OCI-LY3 (cell line): Measurements from ENCODE around the gene CARNS1.

Experiments used
- H2AFZ ChIP-seq: fragments of 200-600, 300-600 bp; shearing (Covaris generic); 2 replicates; pipeline ENCODE4 v1.6.0; 2014; ENCODE audit warnings: antibody characterized with exemption, low read depth, low read length
- H3K27ac ChIP-seq: fragments of 200-600, 300-600 bp; sonication (generic); 2 replicates; pipeline ENCODE4 v1.5.1; 2014; ENCODE audit warnings: mild to moderate bottlenecking, low read length, moderate library complexity, mixed read lengths
- H3K27me3 ChIP-seq: fragments of 200-600, 300-600 bp; sonication (generic); 2 replicates; pipeline ENCODE4 v1.6.1; 2014; ENCODE audit warnings: low read depth, low read length, mixed read lengths
- H3K36me3 ChIP-seq: fragments of 200-600, 300-600 bp; sonication (generic); replicated peaks from 2 replicates; pipeline ENCODE3; 2014; ENCODE audit warnings: low read depth, low read length, mixed read lengths
- H3K4me1 ChIP-seq: fragments of 300-600, 200-600 bp; sonication (generic); 2 replicates; pipeline ENCODE4 v1.6.1; 2014; ENCODE audit warnings: low read length, mixed read lengths
- H3K4me2 ChIP-seq: fragments of 200-600, 300-600 bp; sonication (generic); 2 replicates; pipeline ENCODE4 v1.6.1; 2014; ENCODE audit warnings: low read length, mixed read lengths
- H3K4me3 ChIP-seq: fragments of 300-600, 200-600 bp; sonication (generic); 2 replicates; pipeline ENCODE4 v1.5.1; 2014; ENCODE audit warnings: antibody characterized with exemption, mild to moderate bottlenecking, low read length, moderate library complexity
- H3K79me2 ChIP-seq: fragments of 300-600, 200-600 bp; shearing (Covaris generic); 2 replicates; pipeline ENCODE4 v1.6.1; 2014; ENCODE audit warnings: mild to moderate bottlenecking, low read length, mixed read lengths
- H3K9ac ChIP-seq: fragments of 300-600, 200-600 bp; shearing (Covaris generic); 2 replicates; pipeline ENCODE4 v1.6.0; 2014; ENCODE audit warnings: mild to moderate bottlenecking, low read length, moderate library complexity
- H3K9me3 ChIP-seq: fragments of 200-600, 300-600 bp; shearing (Covaris generic); 2 replicates; pipeline ENCODE4 v1.6.1; 2014; ENCODE audit warnings: low read length, mixed read lengths; ENCODE audit not compliant: insufficient read depth
- H4K20me1 ChIP-seq: fragments of 200-600, 300-600 bp; sonication (generic); 2 replicates; pipeline ENCODE4 v1.6.1; 2016; ENCODE audit warnings: low read length, mixed read lengths; ENCODE audit not compliant: insufficient read depth
- CTCF ChIP-seq: fragments of 200-600, 300-600 bp; sonication (generic); IDR thresholded peaks from 2 replicates; pipeline ENCODE4 v1.5.1; 2014; ENCODE audit warnings: antibody characterized with exemption, low read length, low read depth
- EZH2phosphoT487 ChIP-seq: fragments of 200-600 bp; shearing (Covaris generic); IDR thresholded peaks from 2 replicates; pipeline ENCODE4 v1.6.1; 2018; ENCODE audit warnings: antibody characterized with exemption, mixed run types, low read depth

CARNS1 gene

GRCh38 chr11:67404515-67405195, 10.8 kb upstream of the CARNS1 start:
- H3K9me3 ChIP-seq, result no peaks in the 10 kb centered on the region
- H3K9ac ChIP-seq, result peak overlapping the region; percentile 84
- H3K4me3 ChIP-seq, result peak overlapping the region; percentile 80
- peak overlapping the region; percentile 98 for H3K4me2 ChIP-seq
- H3K36me3 ChIP-seq, result peaks cover 9% of the 10 kb centered on the region
- H3K27ac ChIP-seq, result peak overlapping the region; percentile 57
- H3K4me1 ChIP-seq, result peaks cover 50% of the 10 kb centered on the region
- H3K79me2 ChIP-seq, result peaks cover 16% of the 10 kb centered on the region
- H4K20me1 ChIP-seq, result peaks cover 8% of the 10 kb centered on the region; the same call in 1 of the 2 replicates
- no peaks in the 10 kb centered on the region for H3K27me3 ChIP-seq
- TF ChIP-seq EZH2phosphoT487, result no peak
- TF ChIP-seq CTCF, result no peak
- no peak overlapping the region for H2AFZ ChIP-seq

GRCh38 chr11:67405196-67405567, 10.3 kb upstream of the CARNS1 start:
- H3K27ac ChIP-seq, result no peak overlapping the region
- H3K27me3 ChIP-seq, result no peaks in the 10 kb centered on the region
- no peak for TF ChIP-seq CTCF
- no peak for TF ChIP-seq EZH2phosphoT487
- peaks cover 54% of the 10 kb centered on the region for H3K4me1 ChIP-seq
- H3K79me2 ChIP-seq, result peaks cover 13% of the 10 kb centered on the region
- no peak overlapping the region for H3K9ac ChIP-seq
- no peaks in the 10 kb centered on the region for H3K9me3 ChIP-seq
- H2AFZ ChIP-seq, result no peak overlapping the region
- H3K36me3 ChIP-seq, result peaks cover 7% of the 10 kb centered on the region
- peaks cover 7% of the 10 kb centered on the region; the same call in 1 of the 2 replicates for H4K20me1 ChIP-seq
- H3K4me2 ChIP-seq, result peak overlapping the region; percentile 98
- H3K4me3 ChIP-seq, result no peak overlapping the region

GRCh38 chr11:67405688-67406339, 9.7 kb upstream of the CARNS1 start:
- Histone ChIP-seq H2AFZ (no peak overlapping the region), H3K9me3 (no peaks in the 10 kb centered on the region), H3K27ac (no peak overlapping the region), H4K20me1 (peaks cover 1% of the 10 kb centered on the region; the same call in 1 of the 2 replicates), H3K4me3 (no peak overlapping the region), H3K4me2 (no peak overlapping the region), H3K36me3 (peaks cover under 1% of the 10 kb centered on the region), H3K9ac (no peak overlapping the region), H3K79me2 (peaks cover 7% of the 10 kb centered on the region), H3K27me3 (no peaks in the 10 kb centered on the region), H3K4me1 (peaks cover 49% of the 10 kb centered on the region)
- no peak for TF ChIP-seq CTCF
- no peak for TF ChIP-seq EZH2phosphoT487

GRCh38 chr11:67406420-67406968, 9.0 kb upstream of the CARNS1 start:
- Histone ChIP-seq H3K27me3 (peaks cover 3% of the 10 kb centered on the region; the same call in 1 of the 2 replicates), H3K79me2 (no peaks in the 10 kb centered on the region; the same call in 1 of the 2 replicates), H3K36me3 (no peaks in the 10 kb centered on the region), H3K9ac (no peak overlapping the region), H3K4me2 (no peak overlapping the region), H3K4me3 (no peak overlapping the region), H3K4me1 (peaks cover 48% of the 10 kb centered on the region), H2AFZ (no peak overlapping the region), H3K9me3 (no peaks in the 10 kb centered on the region), H4K20me1 (no peaks in the 10 kb centered on the region), H3K27ac (no peak overlapping the region)
- TF ChIP-seq CTCF (no peak), EZH2phosphoT487 (no peak)
